Mesendoderm (in vitro differentiated cells): ENCODE results near the gene ARHGEF1.

Source experiments
- DNase-seq: peaks from one replicate; pipeline ENCODE4 v3.0.0; 2013
- H2AK5ac ChIP-seq: 2 replicates; pipeline ENCODE4 v1.6.1; 2013; ENCODE audit warnings: low read length, inconsistent platforms
- H2BK120ac ChIP-seq: 2 replicates; pipeline ENCODE4 v1.6.1; 2013; ENCODE audit warnings: low read depth, mild to moderate bottlenecking, low read length, moderate library complexity, mixed read lengths
- H2BK15ac ChIP-seq: replicated peaks from 2 replicates; pipeline ENCODE4 v1.6.1; 2013; ENCODE audit warnings: low read depth, mild to moderate bottlenecking, moderate library complexity
- H2BK5ac ChIP-seq: 2 replicates; pipeline ENCODE4 v1.6.1; 2013; ENCODE audit warnings: low read length, inconsistent platforms
- H3K18ac ChIP-seq: 2 replicates; pipeline ENCODE4 v1.6.1; 2013; ENCODE audit warnings: mild to moderate bottlenecking, low read length, mixed read lengths
- H3K23ac ChIP-seq: one replicate; pipeline ENCODE4 v1.6.1; 2013; ENCODE audit warnings: low read length
- H3K27ac ChIP-seq: 2 replicates; pipeline ENCODE4 v1.5.1; 2013; ENCODE audit warnings: low read depth, mild to moderate bottlenecking, inconsistent platforms, low read length, moderate library complexity
- H3K27me3 ChIP-seq: 2 replicates; pipeline ENCODE4 v1.6.1; 2013; ENCODE audit warnings: low read length, control low read depth, mild to moderate bottlenecking, inconsistent platforms; ENCODE audit not compliant: insufficient read depth, poor library complexity
- H3K36me3 ChIP-seq: 2 replicates; pipeline ENCODE4 v1.6.1; 2013; ENCODE audit warnings: low read length, inconsistent platforms; ENCODE audit not compliant: control insufficient read depth, insufficient read depth
- H3K4ac ChIP-seq: one replicate; pipeline ENCODE4 v1.6.1; 2013; ENCODE audit warnings: low read depth, mild to moderate bottlenecking, low read length, moderate library complexity
- H3K4me1 ChIP-seq: 2 replicates; pipeline ENCODE4 v1.6.1; 2013; ENCODE audit warnings: low read depth, low read length, inconsistent platforms; ENCODE audit not compliant: control insufficient read depth
- H3K4me2 ChIP-seq: 2 replicates; pipeline ENCODE4 v1.6.1; 2013; ENCODE audit warnings: low read length
- H3K4me3 ChIP-seq: 2 replicates; pipeline ENCODE4 v1.5.1; 2013; ENCODE audit warnings: mild to moderate bottlenecking, low read length
- H3K56ac ChIP-seq: one replicate; pipeline ENCODE4 v1.6.1; 2013; ENCODE audit warnings: low read length
- H3K79me1 ChIP-seq: 2 replicates; pipeline ENCODE4 v1.6.1; 2013; ENCODE audit warnings: low read length, inconsistent platforms
- H3K79me2 ChIP-seq: 2 replicates; pipeline ENCODE4 v1.6.1; 2013; ENCODE audit warnings: mild to moderate bottlenecking, low read length; ENCODE audit not compliant: control insufficient read depth, insufficient read depth
- H3K9ac ChIP-seq: 2 replicates; pipeline ENCODE4 v1.6.1; 2013; ENCODE audit warnings: low read length, inconsistent platforms
- H4K5ac ChIP-seq: one replicate; pipeline ENCODE4 v1.6.1; 2013; ENCODE audit warnings: low read length
- H4K8ac ChIP-seq: one replicate; pipeline ENCODE4 v1.6.1; 2013; ENCODE audit warnings: low read depth, mild to moderate bottlenecking, control low read depth, low read length, moderate library complexity
- WGBS: extraction: QIAGEN DNeasy Blood & Tissue Kit; methylation state at CpG from one replicate; pipeline ENCODE4 v1.1.7; 2013; ENCODE audit warnings: low lambda C conversion rate, missing lambda C conversion rate; ENCODE audit not compliant: insufficient coverage; ENCODE audit errors: extremely low coverage; 5-methylcytosine and 5-hydroxymethylcytosine counted together

The ARHGEF1 gene

GRCh38 chr19:41945135-41945766, 62.3 kb downstream of the ARHGEF1 start:
- Histone ChIP-seq H3K4me1 (no peaks in the 10 kb centered on the region), H2BK5ac (no peak overlapping the region), H3K79me1 (no peaks in the 10 kb centered on the region), H3K9ac (no peak overlapping the region), H4K8ac (no peak overlapping the region), H2BK15ac (no peak overlapping the region), H3K18ac (no peak overlapping the region), H3K27me3 (peaks cover 11% of the 10 kb centered on the region), H3K4me2 (no peak overlapping the region), H2BK120ac (no peak overlapping the region), H4K5ac (no peak overlapping the region), H2AK5ac (no peak overlapping the region), H3K27ac (no peak overlapping the region), H3K79me2 (no peaks in the 10 kb centered on the region), H3K4me3 (no peak overlapping the region), H3K4ac (no peak overlapping the region), H3K23ac (no peak overlapping the region), H3K36me3 (no peaks in the 10 kb centered on the region), H3K56ac (no peak overlapping the region)
- WGBS, result no CpG with 5 or more reads among the region's 8 CpGs
- no peak for DNase-seq

- no CpG with 5 or more reads among the region's 3 CpGs for WGBS
- Histone ChIP-seq H3K18ac (no peak overlapping the region), H3K56ac (no peak overlapping the region), H4K5ac (no peak overlapping the region), H3K4me2 (no peak overlapping the region), H2BK15ac (no peak overlapping the region), H3K4ac (no peak overlapping the region), H3K4me1 (no peaks in the 10 kb centered on the region), H2BK120ac (no peak overlapping the region), H3K4me3 (no peak overlapping the region), H3K36me3 (no peaks in the 10 kb centered on the region), H4K8ac (no peak overlapping the region), H3K27me3 (no peaks in the 10 kb centered on the region), H3K9ac (no peak overlapping the region), H3K23ac (no peak overlapping the region), H3K27ac (no peak overlapping the region), H3K79me2 (no peaks in the 10 kb centered on the region), H2BK5ac (no peak overlapping the region), H3K79me1 (no peaks in the 10 kb centered on the region), H2AK5ac (no peak overlapping the region)
- no peak for DNase-seq
Measured at GRCh38 chr19:41947091-41947490, 64.1 kb downstream of the ARHGEF1 start.

- Histone ChIP-seq H3K27me3 (no peaks in the 10 kb centered on the region), H2BK15ac (no peak overlapping the region), H3K4me2 (peak overlapping the region; percentile 83), H3K27ac (no peak overlapping the region), H4K8ac (no peak overlapping the region), H3K4me1 (no peaks in the 10 kb centered on the region), H2AK5ac (no peak overlapping the region), H3K4ac (no peak overlapping the region), H3K36me3 (no peaks in the 10 kb centered on the region), H3K56ac (peak overlapping the region; percentile 79), H3K79me1 (no peaks in the 10 kb centered on the region), H2BK5ac (no peak overlapping the region), H3K18ac (no peak overlapping the region), H3K9ac (peak overlapping the region; percentile 47), H4K5ac (no peak overlapping the region), H3K79me2 (no peaks in the 10 kb centered on the region), H3K4me3 (no peak overlapping the region), H2BK120ac (no peak overlapping the region), H3K23ac (no peak overlapping the region)
- DNase-seq, result peak; percentile 86
- WGBS, result no CpG with 5 or more reads among the region's 12 CpGs
Measured at GRCh38 chr19:41951686-41952172, 68.7 kb downstream of the ARHGEF1 start.

- Histone ChIP-seq H3K23ac (no peak overlapping the region), H3K4me2 (no peak overlapping the region), H3K36me3 (no peaks in the 10 kb centered on the region), H3K4me3 (no peak overlapping the region), H4K8ac (no peak overlapping the region), H3K18ac (no peak overlapping the region), H4K5ac (no peak overlapping the region), H2BK15ac (no peak overlapping the region), H2BK5ac (no peak overlapping the region), H3K4ac (no peak overlapping the region), H3K79me1 (no peaks in the 10 kb centered on the region), H2AK5ac (no peak overlapping the region), H3K4me1 (peaks cover 4% of the 10 kb centered on the region), H3K27ac (no peak overlapping the region), H3K56ac (no peak overlapping the region), H3K9ac (no peak overlapping the region), H3K27me3 (no peaks in the 10 kb centered on the region), H2BK120ac (no peak overlapping the region), H3K79me2 (no peaks in the 10 kb centered on the region)
- no CpG with 5 or more reads among the region's 7 CpGs for WGBS
- no peak for DNase-seq
Measured at GRCh38 chr19:41955521-41955920, 72.5 kb downstream of the ARHGEF1 start.

- Histone ChIP-seq H3K27me3 (no peaks in the 10 kb centered on the region), H3K56ac (no peak overlapping the region), H3K23ac (no peak overlapping the region), H4K8ac (no peak overlapping the region), H3K4me3 (no peak overlapping the region), H2BK15ac (no peak overlapping the region), H3K36me3 (no peaks in the 10 kb centered on the region), H4K5ac (no peak overlapping the region), H3K4me1 (peaks cover 4% of the 10 kb centered on the region), H2BK5ac (no peak overlapping the region), H2AK5ac (no peak overlapping the region), H3K4ac (no peak overlapping the region), H3K27ac (no peak overlapping the region), H2BK120ac (no peak overlapping the region), H3K18ac (no peak overlapping the region), H3K79me2 (no peaks in the 10 kb centered on the region), H3K4me2 (no peak overlapping the region), H3K79me1 (no peaks in the 10 kb centered on the region), H3K9ac (no peak overlapping the region)
- WGBS, result no CpG with 5 or more reads among the region's 13 CpGs
- no peak for DNase-seq
Measured at GRCh38 chr19:41956621-41957020, 73.6 kb downstream of the ARHGEF1 start.
